A549 (cell line): Measurements from ENCODE around the gene LARGE1. TPM values are rescaled to one million over a fixed set of nuclear protein-coding genes. Genes with fewer than 3 reads are reported as not detected.

ENCODE experiments used
- ATAC-seq, 2 experiments: fragments of 200-7000 bp in 1 of 2; fragments of >200 bp in 1 of 2; cut with Nextera tagmentation in 1 of 2; cut with Tn5 transposase in 1 of 2; 3 replicates each; pipeline versions ENCODE4 v1.8.0 to v1.9.1; 2018 to 2020; ENCODE audit warnings: mild to moderate bottlenecking in 1 of 2, moderate library complexity in 1 of 2
- CTCF ChIA-PET: fragments of 300-600 bp; sonication (Branson Sonifier 250); formaldehyde crosslinking; extraction: SDS; loops from one replicate; lab custom pipeline; 2021; ENCODE audit warnings: antibody characterized with exemption, inconsistent platforms; lab: Yijun Ruan, JAX
- POLR2A ChIA-PET: fragments of 350-600 bp; formaldehyde crosslinking; extraction: SDS; loops from one replicate; lab custom pipeline; 2021; ENCODE audit warnings: antibody characterized with exemption, inconsistent platforms; lab: Yijun Ruan, JAX
- DNase-seq, 2 experiments: peaks; one replicate each; pipeline versions ENCODE4 v3.0.0 to v3.0.0-alpha.2; 2011 to 2016; ENCODE audit warnings: low read depth in 1 of 2, low spot score in 1 of 2
- FAIRE-seq: peaks from 2 replicates; lab custom pipeline; 2011; peaks lifted over from hg19 to GRCh38; lab: Jason Lieb, UNC
- H3K27ac ChIP-seq, 2 experiments: fragments of >200 bp; sonication (Bioruptor Twin); formaldehyde crosslinking; 3 replicates each; pipeline ENCODE4 v1.5.1; 2016 to 2017
- H3K4me1 ChIP-seq: fragments of >200 bp; sonication (Bioruptor Twin); formaldehyde crosslinking; 3 replicates; pipeline ENCODE4 v1.6.1; 2016
- H3K4me2 ChIP-seq: fragments of >200 bp; sonication (Bioruptor Twin); formaldehyde crosslinking; 3 replicates; pipeline ENCODE4 v1.6.1; 2016
- H3K4me3 ChIP-seq: fragments of >200 bp; sonication (Bioruptor Twin); formaldehyde crosslinking; 3 replicates; pipeline ENCODE4 v1.5.1; 2016
- H3K9me3 ChIP-seq: fragments of >200 bp; sonication (Bioruptor Twin); formaldehyde crosslinking; 3 replicates; pipeline ENCODE4 v1.6.1; 2016
- CBX8 ChIP-seq: fragments of 200-600 bp; sonication (generic); IDR thresholded peaks from 2 replicates; pipeline ENCODE4 v1.6.1; 2016
- CTCF ChIP-seq: fragments of >200 bp; sonication (Bioruptor Twin); formaldehyde crosslinking; IDR thresholded peaks from 3 replicates; pipeline ENCODE4 v1.5.1; 2016
- E2F6 ChIP-seq: IDR thresholded peaks from 2 replicates; pipeline ENCODE4 v1.6.1; 2012; ENCODE audit warnings: low read depth, borderline replicate concordance
- EHF ChIP-seq: fragments of 250-450 bp; sonication (Bioruptor Pico); IDR thresholded peaks from 2 replicates; pipeline ENCODE4 v1.5.0; 2020; ENCODE audit warnings: mild to moderate bottlenecking
- EHMT2 ChIP-seq: fragments of 200-600 bp; sonication (generic); IDR thresholded peaks from 2 replicates; pipeline ENCODE4 v1.6.1; 2016; ENCODE audit warnings: antibody characterized with exemption, low read depth, mild to moderate bottlenecking, moderate library complexity
- ELK1 ChIP-seq: fragments of 150-350 bp; IDR thresholded peaks from 2 replicates; pipeline ENCODE4 v1.6.1; 2014; ENCODE audit warnings: low read depth, mild to moderate bottlenecking, low read length
- ESRRA ChIP-seq: fragments of 150-350 bp; IDR thresholded peaks from 2 replicates; pipeline ENCODE4 v1.6.1; 2014; ENCODE audit warnings: mild to moderate bottlenecking, low read length, borderline replicate concordance
- FOSB ChIP-seq: fragments of 250-450 bp; sonication (Bioruptor Pico); IDR thresholded peaks from 2 replicates; pipeline ENCODE4 v1.5.0; 2020; ENCODE audit warnings: mild to moderate bottlenecking, moderate library complexity
- FOSL2 ChIP-seq, 2 experiments: fragments of 450-650 bp in 1 of 2; fragments of >200 bp in 1 of 2; sonication (Bioruptor Twin) in 1 of 2; formaldehyde crosslinking; IDR thresholded peaks; 2 replicates each; pipeline versions ENCODE4 v1.5.0 to v1.6.1; 2016 to 2020; ENCODE audit warnings: mild to moderate bottlenecking in 1 of 2, moderate library complexity in 1 of 2
- HDAC2 ChIP-seq: fragments of 200-600 bp; sonication (generic); IDR thresholded peaks from 2 replicates; pipeline ENCODE4 v1.6.1; 2016
- HES2 ChIP-seq: fragments of >200 bp; sonication (Bioruptor Twin); formaldehyde crosslinking; IDR thresholded peaks from 2 replicates; pipeline ENCODE4 v1.6.1; 2016
- HOXA7 ChIP-seq: fragments of 250-450 bp; sonication (Bioruptor Pico); IDR thresholded peaks from 2 replicates; pipeline ENCODE4 v1.5.0; 2020; ENCODE audit warnings: mild to moderate bottlenecking, moderate library complexity
- HOXB5 ChIP-seq: fragments of 250-450 bp; sonication (Bioruptor Pico); IDR thresholded peaks from 2 replicates; pipeline ENCODE4 v1.5.0; 2020; ENCODE audit warnings: mild to moderate bottlenecking, moderate library complexity
- KDM1A ChIP-seq: fragments of 200-600 bp; sonication (generic); IDR thresholded peaks from 2 replicates; pipeline ENCODE4 v1.6.1; 2016; ENCODE audit warnings: low read depth, mild to moderate bottlenecking
- MAFK ChIP-seq: fragments of 450-650 bp; IDR thresholded peaks from 2 replicates; pipeline ENCODE4 v1.6.1; 2014; ENCODE audit not compliant: partially characterized antibody
- NR3C1 ChIP-seq: fragments of >200 bp; sonication (Bioruptor Twin); formaldehyde crosslinking; IDR thresholded peaks from 3 replicates; pipeline ENCODE4 v1.6.1; 2017
- RAD21 ChIP-seq, 2 experiments: fragments of >200 bp in 1 of 2; sonication (Bioruptor Twin) in 1 of 2; formaldehyde crosslinking in 1 of 2; IDR thresholded peaks in 1 of 2; conservative IDR thresholded peaks in 1 of 2; 2 replicates in 1 of 2; 3 replicates in 1 of 2; pipeline ENCODE4 v1.6.1; 2012 to 2018; ENCODE audit warnings: inconsistent platforms in 1 of 2
- RCOR1 ChIP-seq: fragments of 150-350 bp; IDR thresholded peaks from 2 replicates; pipeline ENCODE4 v1.6.1; 2014; ENCODE audit warnings: antibody characterized with exemption, low read length, low read depth
- REST ChIP-seq: fragments of 200-600 bp; sonication (generic); IDR thresholded peaks from 2 replicates; pipeline ENCODE4 v1.6.1; 2016; ENCODE audit warnings: antibody characterized with exemption, mild to moderate bottlenecking, moderate library complexity
- SREBF2 ChIP-seq: fragments of 450-650 bp; IDR thresholded peaks from 2 replicates; pipeline ENCODE4 v1.6.1; 2014; ENCODE audit warnings: mild to moderate bottlenecking, moderate library complexity
- TP53 ChIP-seq: fragments of 250-450 bp; sonication (Bioruptor Pico); IDR thresholded peaks from 2 replicates; pipeline ENCODE4 v1.5.0; 2021; ENCODE audit warnings: mild to moderate bottlenecking, moderate library complexity
- USF2 ChIP-seq: fragments of 450-650 bp; IDR thresholded peaks from 2 replicates; pipeline ENCODE4 v1.6.1; 2014; ENCODE audit warnings: antibody characterized with exemption
- ZNF302 ChIP-seq: fragments of 250-450 bp; sonication (Bioruptor Pico); IDR thresholded peaks from 2 replicates; pipeline ENCODE4 v1.9.0; 2021; ENCODE audit warnings: inconsistent platforms, mild to moderate bottlenecking, moderate library complexity
- WGBS: methylation state at CpG from one replicate; pipeline ENCODE4 v1.1.6; 2017; ENCODE audit errors: missing lambda C conversion rate; 5-methylcytosine and 5-hydroxymethylcytosine counted together
- polyA plus RNA-seq, 4 experiments: library from polyadenylated mRNA; depleted of rRNA in 3 of 4; stranded (reverse); fragments of >200 nt; fragmentation: RNase III in 1 of 4; extraction: RNeasy Plus Mini Kit Qiagen cat#74134 plus additional on column Dnase treatment in 1 of 4; gene quantifications; 2 replicates in 3 of 4; 3 replicates in 1 of 4; pipeline ENCODE4 v1.2.3, GENCODE V29; 2011 to 2017

LARGE1 gene
- polyA plus RNA-seq, 2 of the 4 experiments (the other 2 are of a cell fraction), result 2.7 to 5.8 TPM

GRCh38 chr22:33723915-33724314 lies 196.4 kb downstream of the LARGE1 start:
- FAIRE-seq (no peak), ATAC-seq (no peak), DNase-seq (no peak)
- no peaks in the 10 kb centered on the region for H3K9me3 ChIP-seq
- ChIA-PET POLR2A (no interaction called here), CTCF (interaction anchor here (0.6 kb wide), 1 partner anchor 324 kb away, joined by 3 read pairs; no protein-coding TSS in a partner anchor)
- no peak overlapping the region for H3K4me2 ChIP-seq
- H3K27ac ChIP-seq, result no peak overlapping the region
- H3K4me3 ChIP-seq, result no peak overlapping the region
- H3K4me1 ChIP-seq, result peaks cover 6% of the 10 kb centered on the region; the same call in 2 of the 3 replicates
- no peak for TF ChIP-seq HES2
- no peak for TF ChIP-seq USF2
- no peak for TF ChIP-seq EHMT2
- no peak for TF ChIP-seq ESRRA
- 63% methylated on average over 11 of the region's 11 CpGs for WGBS

- ATAC-seq (no peak), FAIRE-seq (no peak), DNase-seq (no peak)
- 58% methylated on average over 9 of the region's 9 CpGs for WGBS
- TF ChIP-seq HDAC2 (no peak), USF2 (no peak), ESRRA (no peak), CBX8 (no peak), REST (no peak), FOSB (CRISPR knock-in tag) (no peak), EHMT2 (no peak), TP53 (CRISPR knock-in tag) (no peak), RCOR1 (no peak), FOSL2 (IDR thresholded peaks at IDR 0.05) (no peak), FOSL2 (CRISPR knock-in tag; IDR thresholded peaks at IDR 0.05) (no peak), NR3C1 (no peak)
- no peaks in the 10 kb centered on the region for H3K9me3 ChIP-seq
- H3K4me3 ChIP-seq, result no peak overlapping the region
- ChIA-PET CTCF (no interaction called here), POLR2A (no interaction called here)
- H3K4me2 ChIP-seq, result no peak overlapping the region
- H3K27ac ChIP-seq, result no peak overlapping the region
- peaks cover 6% of the 10 kb centered on the region; the same call in 2 of the 3 replicates for H3K4me1 ChIP-seq
Measured at GRCh38 chr22:33722816-33723215, 197.5 kb downstream of the LARGE1 start.

- WGBS, result 50% methylated on average over 9 of the region's 9 CpGs
- no peaks in the 10 kb centered on the region for H3K9me3 ChIP-seq
- no peak overlapping the region for H3K4me2 ChIP-seq
- H3K4me1 ChIP-seq, result no peaks in the 10 kb centered on the region
- FAIRE-seq (no peak), DNase-seq (no peak), ATAC-seq (no peak)
- POLR2A ChIA-PET, result no interaction called here
- CTCF ChIA-PET, result no interaction called here
- no peak overlapping the region for H3K27ac ChIP-seq
- no peak overlapping the region for H3K4me3 ChIP-seq
- TF ChIP-seq SREBF2 (no peak), EHF (CRISPR knock-in tag) (no peak), HOXB5 (CRISPR knock-in tag) (no peak), RAD21 (conservative IDR thresholded peaks at IDR 0.05 in 1 of 2, IDR thresholded peaks at IDR 0.05 in 1 of 2) (no peak), HOXA7 (CRISPR knock-in tag) (no peak), RCOR1 (no peak), E2F6 (no peak), ZNF302 (no peak), EHMT2 (no peak), KDM1A (no peak), CTCF (no peak), ELK1 (no peak), CBX8 (no peak), MAFK (no peak)
Measured at GRCh38 chr22:33720166-33720878, 200.0 kb downstream of the LARGE1 start.
